H9 (cell line): ENCODE results near the gene ZNF599. TPM values are rescaled to one million over a fixed set of nuclear protein-coding genes. Genes with fewer than 3 reads are reported as not detected.

ENCODE experiments used
- DNase-seq: peaks from one replicate; pipeline ENCODE4 v3.0.0-alpha.2; 2017
- H2AFZ ChIP-seq: one replicate; pipeline ENCODE4 v1.6.1; 2013; ENCODE audit warnings: mild to moderate bottlenecking, low read length, control low read depth, moderate library complexity
- H2AK5ac ChIP-seq: 2 replicates; pipeline ENCODE4 v1.6.1; 2013; ENCODE audit warnings: low read length, control low read depth, mixed read lengths; ENCODE audit not compliant: insufficient read length
- H2BK120ac ChIP-seq: one replicate; pipeline ENCODE4 v1.6.1; 2013; ENCODE audit warnings: low read depth, mild to moderate bottlenecking, low read length, control low read depth, inconsistent platforms; ENCODE audit not compliant: poor library complexity, severe bottlenecking
- H2BK12ac ChIP-seq: 2 replicates; pipeline ENCODE4 v1.6.1; 2013; ENCODE audit warnings: low read length, control low read depth, mixed read lengths, low read depth; ENCODE audit not compliant: insufficient read length
- H2BK15ac ChIP-seq: 2 replicates; pipeline ENCODE4 v1.6.1; 2013; ENCODE audit warnings: low read depth, low read length, control low read depth
- H2BK20ac ChIP-seq: one replicate; pipeline ENCODE4 v1.6.1; 2013; ENCODE audit warnings: low read depth, mild to moderate bottlenecking, low read length, control low read depth, inconsistent platforms; ENCODE audit not compliant: poor library complexity, severe bottlenecking
- H2BK5ac ChIP-seq: 2 replicates; pipeline ENCODE4 v1.6.1; 2013; ENCODE audit warnings: low read length, control low read depth, mixed read lengths; ENCODE audit not compliant: insufficient read length
- H3K14ac ChIP-seq: 2 replicates; pipeline ENCODE4 v1.6.1; 2013; ENCODE audit warnings: low read length, control low read depth; ENCODE audit not compliant: insufficient read depth
- H3K18ac ChIP-seq: 2 replicates; pipeline ENCODE4 v1.6.1; 2013; ENCODE audit warnings: low read depth, mild to moderate bottlenecking, mixed read lengths, low read length, control low read depth; ENCODE audit not compliant: insufficient read length
- H3K23ac ChIP-seq: 2 replicates; pipeline ENCODE4 v1.6.1; 2013; ENCODE audit warnings: low read length, control low read depth, mixed read lengths, low read depth; ENCODE audit not compliant: insufficient read length
- H3K23me2 ChIP-seq: 2 replicates; pipeline ENCODE4 v1.6.1; 2013; ENCODE audit warnings: low read depth, mild to moderate bottlenecking, mixed read lengths, low read length, control low read depth; ENCODE audit not compliant: insufficient read length, poor library complexity, severe bottlenecking
- H3K27ac ChIP-seq: 2 replicates; pipeline ENCODE4 v1.5.1; 2013; ENCODE audit warnings: low read length, control low read depth, mixed read lengths, low read depth; ENCODE audit not compliant: insufficient read length
- H3K27me3 ChIP-seq: 2 replicates; pipeline ENCODE4 v1.6.1; 2013; ENCODE audit warnings: low read length, control low read depth, inconsistent platforms; ENCODE audit not compliant: insufficient read depth
- H3K4ac ChIP-seq: 2 replicates; pipeline ENCODE4 v1.6.1; 2013; ENCODE audit warnings: low read depth, mild to moderate bottlenecking, control low read depth, inconsistent platforms, low read length, moderate library complexity
- H3K4me1 ChIP-seq: 2 replicates; pipeline ENCODE4 v1.6.1; 2013; ENCODE audit warnings: low read length, control low read depth, inconsistent platforms; ENCODE audit not compliant: insufficient read depth
- H3K4me2 ChIP-seq: 2 replicates; pipeline ENCODE4 v1.6.1; 2013; ENCODE audit warnings: low read length, control low read depth, mixed read lengths; ENCODE audit not compliant: insufficient read length, insufficient read depth
- H3K56ac ChIP-seq: 2 replicates; pipeline ENCODE4 v1.6.1; 2013; ENCODE audit warnings: low read depth, mild to moderate bottlenecking, mixed read lengths, low read length, control low read depth; ENCODE audit not compliant: insufficient read length
- H3K79me1 ChIP-seq: 2 replicates; pipeline ENCODE4 v1.6.1; 2013; ENCODE audit warnings: low read depth, mild to moderate bottlenecking, moderate library complexity, low read length, control low read depth, inconsistent platforms; ENCODE audit not compliant: insufficient read depth, poor library complexity, severe bottlenecking
- H3K79me2 ChIP-seq: 2 replicates; pipeline ENCODE4 v1.6.1; 2013; ENCODE audit warnings: low read length, control low read depth, inconsistent platforms; ENCODE audit not compliant: insufficient read depth
- H3K9ac ChIP-seq: 2 replicates; pipeline ENCODE4 v1.6.1; 2013; ENCODE audit warnings: low read length, control low read depth, mixed read lengths; ENCODE audit not compliant: insufficient read length; ENCODE audit errors: extremely low read depth
- H3K9me3 ChIP-seq: one replicate; pipeline ENCODE4 v1.6.1; 2013; ENCODE audit warnings: low read depth, low read length, inconsistent platforms; ENCODE audit not compliant: control insufficient read depth
- H3T11ph ChIP-seq: one replicate; pipeline ENCODE4 v1.6.1; 2013; ENCODE audit warnings: mild to moderate bottlenecking, low read length, control low read depth, inconsistent platforms
- H4K20me1 ChIP-seq: one replicate; pipeline ENCODE4 v1.6.1; 2013; ENCODE audit not compliant: control insufficient read depth, insufficient read length, insufficient read depth
- H4K5ac ChIP-seq: 2 replicates; pipeline ENCODE4 v1.6.1; 2013; ENCODE audit warnings: low read depth, mild to moderate bottlenecking, mixed read lengths, low read length, control low read depth; ENCODE audit not compliant: insufficient read length
- H4K8ac ChIP-seq: replicated peaks from 2 replicates; pipeline ENCODE4 v1.6.1; 2013; ENCODE audit warnings: low read length, control low read depth, mixed read lengths, low read depth; ENCODE audit not compliant: insufficient read length
- H4K91ac ChIP-seq: 2 replicates; pipeline ENCODE4 v1.6.1; 2013; ENCODE audit warnings: low read depth, mild to moderate bottlenecking, moderate library complexity, mixed read lengths, low read length, control low read depth; ENCODE audit not compliant: insufficient read length
- H3K27ac Mint-ChIP-seq, 3 experiments: 2 replicates in 2 of 3; 3 replicates in 1 of 3; pipeline ENCODE4 v1.8.0; 2020 to 2021; ENCODE audit warnings: mixed read lengths in 3 of 3, mild to moderate bottlenecking in 1 of 3, moderate library complexity in 1 of 3
- H3K27me3 Mint-ChIP-seq: 2 replicates; pipeline ENCODE4 v1.8.0; 2021; ENCODE audit warnings: low read depth, mild to moderate bottlenecking, moderate library complexity, mixed read lengths
- H3K36me3 Mint-ChIP-seq, 3 experiments: 2 replicates in 2 of 3; 3 replicates in 1 of 3; pipeline ENCODE4 v1.8.0; 2020 to 2021; ENCODE audit warnings: low read depth in 3 of 3, mixed read lengths in 3 of 3; ENCODE audit not compliant: insufficient read depth in 1 of 3
- H3K4me1 Mint-ChIP-seq, 2 experiments: 2 replicates each; pipeline ENCODE4 v1.8.0; 2020; ENCODE audit warnings: mixed read lengths in 2 of 2
- H3K4me3 Mint-ChIP-seq, 2 experiments: 2 replicates in 1 of 2; 3 replicates in 1 of 2; pipeline ENCODE4 v1.8.0; 2020 to 2021; ENCODE audit warnings: mild to moderate bottlenecking in 2 of 2, mixed read lengths in 2 of 2, moderate library complexity in 1 of 2
- H3K9me3 Mint-ChIP-seq, 2 experiments: 2 replicates in 1 of 2; 3 replicates in 1 of 2; pipeline ENCODE4 v1.8.0; 2020; ENCODE audit warnings: mild to moderate bottlenecking in 2 of 2, mixed read lengths in 2 of 2, moderate library complexity in 1 of 2
- CTCF ChIP-seq: fragments of 200-600 bp; sonication (generic); conservative IDR thresholded peaks from 3 replicates; pipeline ENCODE4 v1.8.0; 2021; ENCODE audit warnings: antibody characterized with exemption, mild to moderate bottlenecking
- WGBS: extraction: QIAGEN DNeasy Blood & Tissue Kit; methylation state at CpG from one replicate; pipeline ENCODE4 v1.1.7; 2013; ENCODE audit warnings: missing lambda C conversion rate, low lambda C conversion rate, mixed read lengths; ENCODE audit not compliant: insufficient read length; ENCODE audit errors: extremely low coverage; 5-methylcytosine and 5-hydroxymethylcytosine counted together
- total RNA-seq: library from RNA; stranded (reverse); gene quantifications from 2 replicates; pipeline ENCODE4 v1.2.1, GENCODE V29; 2021

The ZNF599 gene
- total RNA-seq, 1 experiment from 2014 or later, result 3.9 TPM

- peaks cover 32% of the 10 kb centered on the region for H3K27me3 Mint-ChIP-seq
- H3K56ac ChIP-seq, result no peak overlapping the region
- DNase-seq, result no peak
- H2AFZ ChIP-seq, result no peak overlapping the region
- no peaks in the 10 kb centered on the region for H3K23me2 ChIP-seq
- no peaks in the 10 kb centered on the region for H3K27me3 ChIP-seq
- no peak overlapping the region for H2AK5ac ChIP-seq
- no peak overlapping the region for H3K27ac Mint-ChIP-seq
- H4K8ac ChIP-seq, result no peak overlapping the region
- no peaks in the 10 kb centered on the region for H3K79me1 ChIP-seq
- H3K4me2 ChIP-seq, result no peak overlapping the region
- H3K4ac ChIP-seq, result no peak overlapping the region
- no peak overlapping the region for H3T11ph ChIP-seq
- no peak overlapping the region for H2BK15ac ChIP-seq
- TF ChIP-seq CTCF, result no peak
- H2BK20ac ChIP-seq, result no peak overlapping the region
- no peak overlapping the region for H3K4me3 Mint-ChIP-seq
- H3K4me1 ChIP-seq, result no peaks in the 10 kb centered on the region
- no peak overlapping the region for H3K14ac ChIP-seq
- H3K27ac ChIP-seq, result no peak overlapping the region
- H4K20me1 ChIP-seq, result no peaks in the 10 kb centered on the region
- H3K18ac ChIP-seq, result no peak overlapping the region
- H3K4me1 Mint-ChIP-seq, result no peaks in the 10 kb centered on the region
- no peak overlapping the region for H2BK5ac ChIP-seq
- H3K9me3 ChIP-seq, result no peaks in the 10 kb centered on the region
- no peak overlapping the region for H2BK12ac ChIP-seq
- whole genome bisulfite sequencing, result no CpG with 5 or more reads among the region's 3 CpGs
- H3K23ac ChIP-seq, result no peak overlapping the region
- H4K5ac ChIP-seq, result no peak overlapping the region
- H4K91ac ChIP-seq, result no peak overlapping the region
- H2BK120ac ChIP-seq, result no peak overlapping the region
- H3K9ac ChIP-seq, result no peak overlapping the region
- H3K79me2 ChIP-seq, result no peaks in the 10 kb centered on the region
- peaks cover 72 to 88% of the 10 kb centered on the region in 2 experiments for H3K9me3 Mint-ChIP-seq
- peaks cover 0 to 2% (median 0%) of the 10 kb centered on the region in 3 experiments; a peak in 4 of 7 replicates for H3K36me3 Mint-ChIP-seq
These were observed 14.2 kb upstream of the ZNF599 start for GRCh38 chr19:34787059-34787824.
